MM.1S (cell line): ENCODE data around the gene RASA1.

Experiments used
- DNase-seq: peaks from one replicate; pipeline ENCODE4 v3.0.0-alpha.2; 2015
- H2AFZ ChIP-seq: fragments of 300-600 bp; sonication (generic); 2 replicates; pipeline ENCODE4 v1.6.0; 2016; ENCODE audit warnings: antibody characterized with exemption, low read length
- H3F3A ChIP-seq: fragments of 300-600 bp; sonication (generic); 2 replicates; pipeline ENCODE4 v1.6.1; 2016; ENCODE audit warnings: mild to moderate bottlenecking, antibody characterized with exemption, low read length, moderate library complexity, mixed read lengths; ENCODE audit not compliant: insufficient read depth
- H3K27ac ChIP-seq: fragments of 300-600 bp; sonication (generic); 2 replicates; pipeline ENCODE4 v1.5.1; 2016; ENCODE audit warnings: mild to moderate bottlenecking, low read length
- H3K27me3 ChIP-seq: fragments of 300-600 bp; sonication (generic); replicated peaks from 2 replicates; pipeline ENCODE4 v1.6.0; 2016; ENCODE audit warnings: low read length; ENCODE audit not compliant: insufficient read depth
- H3K36me3 ChIP-seq: fragments of 300-600 bp; sonication (generic); replicated peaks from 2 replicates; pipeline ENCODE4 v1.6.1; 2016; ENCODE audit warnings: mild to moderate bottlenecking, low read length, mixed read lengths; ENCODE audit not compliant: insufficient read depth
- H3K4me1 ChIP-seq: fragments of 300-600 bp; sonication (generic); 2 replicates; pipeline ENCODE4 v1.6.1; 2016; ENCODE audit warnings: low read length, mixed read lengths
- H3K4me2 ChIP-seq: fragments of 300-600 bp; sonication (generic); 2 replicates; pipeline ENCODE4 v1.6.0; 2016; ENCODE audit warnings: low read depth, low read length
- H3K4me3 ChIP-seq: fragments of 300-600 bp; sonication (generic); 2 replicates; pipeline ENCODE4 v1.5.1; 2016; ENCODE audit warnings: low read length, mixed read lengths
- H3K79me2 ChIP-seq: fragments of 300-600 bp; sonication (generic); 2 replicates; pipeline ENCODE4 v1.6.1; 2016; ENCODE audit warnings: mixed run types, low read length, mixed read lengths
- H3K9ac ChIP-seq: fragments of 300-600 bp; sonication (generic); 2 replicates; pipeline ENCODE4 v1.6.1; 2016; ENCODE audit warnings: low read length, mixed read lengths
- H3K9me2 ChIP-seq: fragments of 300-600 bp; sonication (generic); replicated peaks from 2 replicates; pipeline ENCODE4 v1.6.1; 2016; ENCODE audit warnings: mild to moderate bottlenecking, low read length, mixed read lengths; ENCODE audit not compliant: insufficient read depth
- H3K9me3 ChIP-seq: fragments of 300-600 bp; sonication (generic); replicated peaks from 2 replicates; pipeline ENCODE4 v1.6.1; 2016; ENCODE audit warnings: mild to moderate bottlenecking, low read length, mixed read lengths; ENCODE audit not compliant: insufficient read depth
- H4K20me1 ChIP-seq: fragments of 300-600 bp; sonication (generic); 2 replicates; pipeline ENCODE4 v1.6.1; 2016; ENCODE audit warnings: mild to moderate bottlenecking, low read length, moderate library complexity, mixed read lengths; ENCODE audit not compliant: insufficient read depth
- EZH2 ChIP-seq: fragments of 300-600 bp; sonication (generic); optimal IDR thresholded peaks from 2 replicates; pipeline ENCODE3; 2017; ENCODE audit warnings: low read depth, mild to moderate bottlenecking, antibody characterized with exemption, low read length, mixed read lengths
- EZH2phosphoT487 ChIP-seq: fragments of 300-600 bp; sonication (generic); IDR thresholded peaks from 2 replicates; pipeline ENCODE4 v1.6.1; 2018; ENCODE audit warnings: antibody characterized with exemption, low read length
- TF ChIP-seq, protein P1 (sequence below): fragments of 300-600 bp; sonication (generic); IDR thresholded peaks from 2 replicates; pipeline ENCODE4 v1.5.1; 2016; ENCODE audit warnings: antibody characterized with exemption, low read length, mixed read lengths

RASA1 gene

GRCh38 chr5:87398981-87399614, 131.4 kb downstream of the RASA1 start:
- no peak for DNase-seq
- Histone ChIP-seq H3K9ac (no peak overlapping the region), H3K36me3 (peaks cover 26% of the 10 kb centered on the region), H4K20me1 (no peaks in the 10 kb centered on the region), H3K79me2 (peaks cover 47% of the 10 kb centered on the region), H3K9me3 (no peaks in the 10 kb centered on the region), H3K9me2 (no peaks in the 10 kb centered on the region), H3K4me2 (no peak overlapping the region), H2AFZ (no peak overlapping the region), H3K4me1 (no peaks in the 10 kb centered on the region), H3K4me3 (no peak overlapping the region), H3K27ac (no peak overlapping the region), H3F3A (no peaks in the 10 kb centered on the region; the same call in 1 of the 2 replicates), H3K27me3 (no peaks in the 10 kb centered on the region)
- no peak for TF ChIP-seq EZH2
- TF ChIP-seq EZH2phosphoT487 = no peak
- TF ChIP-seq, protein P1, sequence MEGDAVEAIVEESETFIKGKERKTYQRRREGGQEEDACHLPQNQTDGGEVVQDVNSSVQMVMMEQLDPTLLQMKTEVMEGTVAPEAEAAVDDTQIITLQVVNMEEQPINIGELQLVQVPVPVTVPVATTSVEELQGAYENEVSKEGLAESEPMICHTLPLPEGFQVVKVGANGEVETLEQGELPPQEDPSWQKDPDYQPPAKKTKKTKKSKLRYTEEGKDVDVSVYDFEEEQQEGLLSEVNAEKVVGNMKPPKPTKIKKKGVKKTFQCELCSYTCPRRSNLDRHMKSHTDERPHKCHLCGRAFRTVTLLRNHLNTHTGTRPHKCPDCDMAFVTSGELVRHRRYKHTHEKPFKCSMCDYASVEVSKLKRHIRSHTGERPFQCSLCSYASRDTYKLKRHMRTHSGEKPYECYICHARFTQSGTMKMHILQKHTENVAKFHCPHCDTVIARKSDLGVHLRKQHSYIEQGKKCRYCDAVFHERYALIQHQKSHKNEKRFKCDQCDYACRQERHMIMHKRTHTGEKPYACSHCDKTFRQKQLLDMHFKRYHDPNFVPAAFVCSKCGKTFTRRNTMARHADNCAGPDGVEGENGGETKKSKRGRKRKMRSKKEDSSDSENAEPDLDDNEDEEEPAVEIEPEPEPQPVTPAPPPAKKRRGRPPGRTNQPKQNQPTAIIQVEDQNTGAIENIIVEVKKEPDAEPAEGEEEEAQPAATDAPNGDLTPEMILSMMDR = no peak

DNA sequence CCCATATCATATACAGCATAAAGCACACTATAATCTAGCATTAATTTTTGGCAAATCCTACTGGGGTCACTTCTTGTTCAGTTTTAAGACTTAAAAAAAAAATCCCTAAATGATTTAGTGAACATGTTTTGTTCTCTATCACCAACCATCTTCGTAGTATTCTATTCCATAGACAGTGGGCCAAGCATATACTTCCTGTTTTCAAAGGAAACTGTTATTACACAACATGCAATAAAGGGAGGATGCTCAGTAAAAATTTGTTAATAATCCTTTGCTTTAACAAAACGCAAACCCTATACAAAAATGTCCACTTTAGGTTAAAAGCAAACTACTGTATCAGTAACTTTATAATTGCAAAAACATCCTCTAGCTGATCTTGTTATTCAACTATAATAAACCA, 132.0 kb downstream of the RASA1 start:
- H2AFZ ChIP-seq = no peak overlapping the region
- no peak overlapping the region for H3K27ac ChIP-seq
- H3K4me1 ChIP-seq = no peaks in the 10 kb centered on the region
- H3K9me3 ChIP-seq = no peaks in the 10 kb centered on the region
- H3F3A ChIP-seq = no peaks in the 10 kb centered on the region; the same call in 1 of the 2 replicates
- DNase-seq = no peak
- peaks cover 22% of the 10 kb centered on the region for H3K36me3 ChIP-seq
- no peak overlapping the region for H3K9ac ChIP-seq
- H4K20me1 ChIP-seq = no peaks in the 10 kb centered on the region
- H3K4me2 ChIP-seq = no peak overlapping the region
- TF ChIP-seq EZH2phosphoT487 (no peak), EZH2 (no peak)
- TF ChIP-seq, protein P1 = no peak
- H3K79me2 ChIP-seq = peaks cover 43% of the 10 kb centered on the region
- H3K4me3 ChIP-seq = no peak overlapping the region
- H3K9me2 ChIP-seq = no peaks in the 10 kb centered on the region
- H3K27me3 ChIP-seq = no peaks in the 10 kb centered on the region

GRCh38 chr5:87400305-87400899, 132.7 kb downstream of the RASA1 start:
- no peaks in the 10 kb centered on the region for H3K9me2 ChIP-seq
- no peaks in the 10 kb centered on the region for H3K27me3 ChIP-seq
- H4K20me1 ChIP-seq = no peaks in the 10 kb centered on the region
- no peak overlapping the region for H3K4me2 ChIP-seq
- H3F3A ChIP-seq = no peaks in the 10 kb centered on the region; the same call in 1 of the 2 replicates
- no peak overlapping the region for H2AFZ ChIP-seq
- H3K36me3 ChIP-seq = peaks cover 22% of the 10 kb centered on the region
- H3K79me2 ChIP-seq = peaks cover 41% of the 10 kb centered on the region
- H3K9me3 ChIP-seq = no peaks in the 10 kb centered on the region
- peak; percentile 41 for DNase-seq
- H3K4me3 ChIP-seq = no peak overlapping the region
- no peak overlapping the region for H3K9ac ChIP-seq
- no peaks in the 10 kb centered on the region for H3K4me1 ChIP-seq
- TF ChIP-seq EZH2phosphoT487 (no peak), EZH2 (no peak)
- TF ChIP-seq, protein P1 = peak; percentile 74
- no peak overlapping the region for H3K27ac ChIP-seq
